Sigmoid colon (tissue), 4 donors: ENCODE results near the gene KDM7A.

Experiments
- EP300 ChIP-seq, 4 donors: sonication (generic); formaldehyde crosslinking; IDR thresholded peaks; one replicate each; pipeline ENCODE4 v1.6.1; 2017; ENCODE audit warnings: antibody characterized with exemption in 4 of 4
- POLR2A ChIP-seq, 2 donors: fragments of 450-650 bp; IDR thresholded peaks; one replicate each; pipeline ENCODE4 v1.6.1; 2016; ENCODE audit warnings: antibody characterized with exemption in 2 of 2, mild to moderate bottlenecking in 2 of 2, moderate library complexity in 2 of 2
- POLR2AphosphoS5 ChIP-seq, 4 donors: sonication (generic); formaldehyde crosslinking; IDR thresholded peaks; one replicate each; pipeline ENCODE4 v1.6.1; 2017; ENCODE audit warnings: antibody characterized with exemption in 4 of 4
- TF ChIP-seq, protein P1 (sequence below), 4 experiments: fragments of 450-650 bp in 3 of 4; fragments of 200-600 bp in 1 of 4; IDR thresholded peaks; one replicate each; pipeline ENCODE4 v1.5.1; 2016 to 2019; ENCODE audit warnings: antibody characterized with exemption in 4 of 4, mild to moderate bottlenecking in 3 of 4, moderate library complexity in 2 of 4

DNA sequence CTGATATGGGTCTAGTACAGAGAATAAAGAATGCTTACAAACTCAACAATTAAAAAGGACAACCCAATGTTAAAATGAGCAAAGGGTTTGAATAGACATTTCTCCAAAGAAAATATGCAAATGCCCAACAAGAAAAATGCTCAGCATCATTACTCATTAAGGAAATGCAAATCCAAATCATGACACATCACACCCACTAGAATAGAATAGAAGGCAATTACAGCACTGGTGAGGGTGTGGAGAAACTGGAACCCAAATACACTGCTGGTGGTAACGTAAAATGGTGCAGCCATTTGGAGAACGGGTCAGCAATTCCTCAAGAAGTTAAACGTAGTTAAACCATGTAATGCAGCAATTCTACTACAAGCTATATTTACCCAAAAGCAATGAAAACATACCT lies 53.8 kb downstream of the KDM7A start:
- TF ChIP-seq, protein P1, sequence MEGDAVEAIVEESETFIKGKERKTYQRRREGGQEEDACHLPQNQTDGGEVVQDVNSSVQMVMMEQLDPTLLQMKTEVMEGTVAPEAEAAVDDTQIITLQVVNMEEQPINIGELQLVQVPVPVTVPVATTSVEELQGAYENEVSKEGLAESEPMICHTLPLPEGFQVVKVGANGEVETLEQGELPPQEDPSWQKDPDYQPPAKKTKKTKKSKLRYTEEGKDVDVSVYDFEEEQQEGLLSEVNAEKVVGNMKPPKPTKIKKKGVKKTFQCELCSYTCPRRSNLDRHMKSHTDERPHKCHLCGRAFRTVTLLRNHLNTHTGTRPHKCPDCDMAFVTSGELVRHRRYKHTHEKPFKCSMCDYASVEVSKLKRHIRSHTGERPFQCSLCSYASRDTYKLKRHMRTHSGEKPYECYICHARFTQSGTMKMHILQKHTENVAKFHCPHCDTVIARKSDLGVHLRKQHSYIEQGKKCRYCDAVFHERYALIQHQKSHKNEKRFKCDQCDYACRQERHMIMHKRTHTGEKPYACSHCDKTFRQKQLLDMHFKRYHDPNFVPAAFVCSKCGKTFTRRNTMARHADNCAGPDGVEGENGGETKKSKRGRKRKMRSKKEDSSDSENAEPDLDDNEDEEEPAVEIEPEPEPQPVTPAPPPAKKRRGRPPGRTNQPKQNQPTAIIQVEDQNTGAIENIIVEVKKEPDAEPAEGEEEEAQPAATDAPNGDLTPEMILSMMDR (IDR thresholded peaks at IDR 0.05): no peak
- TF ChIP-seq POLR2AphosphoS5 (IDR thresholded peaks at IDR 0.05) (no peak), EP300 (IDR thresholded peaks at IDR 0.05) (no peak), POLR2A (IDR thresholded peaks at IDR 0.05) (no peak)
